T-helper 22 cell (primary cell): ENCODE measurements around the gene RTL10.

ENCODE experiments used
- DNase-seq: peaks from one replicate; pipeline ENCODE4 v3.0.0-alpha.2; 2020; ENCODE audit warnings: low read depth

RTL10 gene

DNA sequence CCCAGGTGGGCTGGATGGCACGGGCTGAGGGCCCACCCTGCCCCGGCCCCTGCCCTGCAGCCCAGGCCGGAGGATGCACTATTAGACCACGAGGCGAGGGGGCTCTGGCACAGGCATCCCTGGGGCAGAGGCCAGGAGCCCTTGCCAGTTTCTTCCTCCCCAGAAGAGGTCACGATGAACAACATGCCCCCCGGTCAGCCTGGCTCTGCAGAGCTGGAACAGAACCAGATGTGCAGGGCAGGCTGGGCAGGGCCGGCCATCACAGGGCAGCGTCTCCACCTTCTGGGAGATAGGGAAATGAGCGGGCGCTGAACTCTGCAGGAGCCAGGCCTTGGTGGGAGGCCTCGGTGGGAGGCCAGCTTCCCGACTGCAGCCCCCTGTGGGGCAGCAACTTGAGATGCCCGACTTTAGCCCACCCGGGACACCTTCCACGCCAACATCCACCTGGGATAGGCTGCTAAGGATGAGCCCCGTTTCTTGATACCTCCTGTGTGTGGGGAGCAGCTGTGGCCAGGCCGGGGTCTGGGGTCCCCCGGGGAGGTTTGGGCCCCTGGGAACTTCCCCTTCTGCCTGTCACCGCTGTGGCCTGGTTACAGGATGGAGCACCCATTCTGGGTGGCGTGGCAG, 21.8 kb upstream of the RTL10 start:
- no peak for DNase-seq

DNA sequence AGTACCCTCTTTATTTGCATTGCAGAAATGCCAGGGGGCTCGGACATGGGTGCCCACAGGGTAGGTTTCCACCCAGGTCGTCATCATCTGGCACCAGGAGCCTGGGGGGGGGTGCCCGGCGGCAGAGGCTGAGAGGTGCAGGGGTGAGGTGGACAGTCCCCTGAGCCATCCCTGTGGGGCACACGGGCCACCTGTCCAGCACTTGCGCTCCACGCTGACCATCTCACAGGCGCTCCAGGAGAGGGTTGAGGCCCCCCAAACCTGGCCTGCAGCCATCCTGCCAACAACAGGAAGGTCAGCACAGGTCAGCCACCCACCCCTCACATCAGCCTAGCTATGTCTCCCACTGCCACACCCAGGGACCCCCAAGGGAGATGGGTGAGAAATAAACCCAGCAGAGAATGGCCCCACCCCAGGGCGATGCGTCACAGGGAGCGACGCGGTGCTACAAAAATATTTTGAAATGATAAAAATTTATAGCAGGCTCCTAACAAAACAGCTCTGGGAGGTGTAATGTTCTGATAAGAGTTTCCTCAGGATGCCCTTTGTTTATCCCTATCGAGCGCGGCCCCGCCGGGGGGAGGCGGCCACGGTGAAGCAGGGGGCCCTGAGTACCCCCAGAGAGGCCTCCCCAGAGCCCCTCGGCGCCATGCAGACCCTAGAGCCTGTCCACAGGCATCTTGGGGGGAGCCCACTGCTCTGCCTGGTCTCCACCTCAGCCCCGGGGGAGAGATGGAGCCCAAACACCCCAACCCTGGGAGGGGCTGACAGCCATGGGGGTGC, 21.0 kb upstream of the RTL10 start:
- no peak for DNase-seq

DNA sequence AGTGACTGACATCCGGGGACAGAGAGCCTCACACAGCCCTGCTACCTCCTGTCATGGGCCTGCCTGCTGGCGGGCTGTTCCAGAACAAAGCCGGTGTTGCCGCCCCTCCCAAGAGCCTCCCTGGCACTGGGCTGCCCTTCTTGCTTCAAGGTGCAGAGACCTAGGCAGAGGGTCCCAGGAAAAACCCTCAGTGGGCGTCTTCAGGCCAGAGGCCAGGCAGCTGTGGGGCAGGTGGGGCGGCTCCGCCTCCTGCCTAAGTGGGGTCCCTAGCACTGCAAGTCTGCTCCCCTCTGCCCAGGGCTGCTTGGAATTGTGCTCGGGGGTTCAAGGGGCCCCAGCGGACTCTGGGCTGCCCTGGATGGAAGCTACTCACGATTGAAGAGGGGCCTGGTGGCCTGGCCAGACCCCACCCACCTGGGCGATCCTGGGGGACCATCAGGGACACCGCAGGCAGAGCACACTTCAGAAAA, 20.4 kb upstream of the RTL10 start:
- no peak for DNase-seq

DNA sequence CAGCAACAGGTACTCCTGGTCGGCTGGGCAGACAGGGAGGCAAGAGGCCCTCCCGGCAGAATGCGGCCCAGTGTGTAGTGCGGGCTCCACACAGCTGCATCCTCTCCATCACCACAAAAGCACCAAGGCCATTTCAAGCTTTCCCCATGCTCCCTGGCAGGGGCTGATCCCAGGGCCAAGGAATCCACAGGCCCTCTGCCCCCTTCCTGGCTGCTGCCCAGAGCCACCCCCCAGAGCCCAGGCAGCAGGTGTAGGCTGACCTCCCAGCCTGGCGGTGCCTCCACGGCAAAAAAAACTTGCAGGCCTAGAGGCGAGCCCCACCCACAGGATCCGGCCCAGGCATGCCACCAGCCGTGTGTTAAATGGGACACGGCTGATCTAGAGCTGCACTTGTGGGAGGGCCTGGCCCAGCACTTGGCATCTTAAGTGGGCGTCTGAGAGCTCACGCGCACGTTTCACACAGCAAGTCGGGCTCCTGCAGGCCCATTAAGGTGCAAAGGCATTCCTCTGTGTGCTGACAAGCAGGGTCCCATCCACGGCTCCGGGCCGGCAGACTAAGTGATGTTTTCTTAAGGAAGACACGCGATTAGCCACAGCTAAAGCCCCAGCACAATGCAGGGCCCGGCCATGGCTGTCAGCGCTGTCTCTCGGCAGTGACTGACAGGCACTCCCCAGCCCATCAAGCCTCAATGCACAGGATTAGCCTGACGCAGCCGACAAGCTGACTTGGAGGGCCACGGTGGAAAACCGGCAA, 19.8 kb upstream of the RTL10 start:
- no peak for DNase-seq

DNA sequence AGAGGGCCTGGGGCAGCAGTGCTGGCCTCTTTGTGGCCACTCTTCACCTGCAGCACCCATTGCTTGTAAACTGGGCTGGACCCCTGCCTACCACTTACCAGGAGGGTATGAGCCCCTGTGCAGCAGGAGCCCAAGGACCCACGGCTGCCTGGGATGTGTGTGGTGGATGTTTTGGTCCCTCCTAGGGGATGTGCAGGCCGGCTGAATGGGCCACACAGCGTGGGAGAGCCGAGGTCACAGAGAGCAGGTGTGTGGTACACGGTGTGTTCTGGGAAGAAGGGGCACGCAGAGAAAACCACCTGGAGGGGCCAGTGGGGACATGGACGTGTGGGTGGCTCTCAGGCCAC, 19.3 kb upstream of the RTL10 start:
- no peak for DNase-seq

DNA sequence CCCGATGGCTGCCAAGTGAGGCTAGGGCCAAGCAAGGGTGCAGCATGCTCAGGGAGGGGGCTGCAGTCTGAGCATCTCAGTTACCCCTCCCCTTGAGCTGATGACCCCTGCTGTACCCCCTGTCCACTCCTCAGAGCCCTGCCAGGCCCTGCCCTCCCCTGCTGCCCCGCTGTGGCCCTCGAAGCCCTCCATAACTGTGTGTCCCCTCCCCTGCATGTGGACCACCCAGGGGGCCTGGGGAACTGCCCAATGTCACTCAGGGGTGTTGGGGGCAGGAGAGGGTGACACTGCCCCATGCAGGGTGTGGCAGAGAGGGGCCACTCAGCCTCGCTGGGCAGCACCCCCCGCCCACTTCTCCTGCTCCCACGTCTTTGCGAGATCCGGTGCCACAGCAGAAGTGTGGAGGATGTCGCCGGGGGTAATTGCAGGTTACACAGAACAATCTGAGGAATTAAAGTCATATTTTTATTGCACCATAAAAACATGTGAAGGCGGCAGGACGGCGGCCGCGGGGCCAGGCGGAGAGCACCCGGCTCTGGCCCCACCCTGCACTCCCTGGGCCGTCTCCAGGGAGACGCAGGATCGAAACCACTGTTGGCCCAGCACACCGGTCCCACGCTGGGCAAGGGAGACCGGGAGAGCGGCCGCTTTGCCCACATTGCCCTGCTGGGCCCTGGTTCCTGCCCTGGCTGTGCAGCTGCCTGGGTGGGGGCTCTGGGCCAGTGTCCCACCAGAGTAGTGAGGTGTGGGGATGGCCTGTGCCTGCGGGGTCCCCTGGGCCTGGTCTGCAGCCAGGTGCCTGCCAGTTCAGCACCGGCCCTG, 18.7 kb upstream of the RTL10 start:
- no peak for DNase-seq

DNA sequence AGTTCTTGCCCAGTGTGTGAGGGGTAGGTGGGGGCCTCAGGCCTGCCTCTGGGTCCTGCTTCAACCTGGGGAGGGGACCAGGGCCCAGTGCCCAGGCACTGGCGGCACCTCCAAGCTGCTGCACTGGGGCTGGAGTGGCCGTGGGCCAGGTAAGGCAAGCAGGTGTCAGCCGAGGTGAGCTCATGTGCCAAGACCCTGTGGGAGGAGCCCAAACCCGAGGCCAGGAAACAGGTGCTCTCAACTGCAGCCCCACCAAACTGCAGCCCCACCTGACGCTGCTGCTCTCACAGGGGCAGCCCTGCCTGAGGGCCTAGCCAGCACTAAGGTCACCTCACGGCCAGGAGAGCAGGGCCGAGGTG, 18.1 kb upstream of the RTL10 start:
- no peak for DNase-seq

DNA sequence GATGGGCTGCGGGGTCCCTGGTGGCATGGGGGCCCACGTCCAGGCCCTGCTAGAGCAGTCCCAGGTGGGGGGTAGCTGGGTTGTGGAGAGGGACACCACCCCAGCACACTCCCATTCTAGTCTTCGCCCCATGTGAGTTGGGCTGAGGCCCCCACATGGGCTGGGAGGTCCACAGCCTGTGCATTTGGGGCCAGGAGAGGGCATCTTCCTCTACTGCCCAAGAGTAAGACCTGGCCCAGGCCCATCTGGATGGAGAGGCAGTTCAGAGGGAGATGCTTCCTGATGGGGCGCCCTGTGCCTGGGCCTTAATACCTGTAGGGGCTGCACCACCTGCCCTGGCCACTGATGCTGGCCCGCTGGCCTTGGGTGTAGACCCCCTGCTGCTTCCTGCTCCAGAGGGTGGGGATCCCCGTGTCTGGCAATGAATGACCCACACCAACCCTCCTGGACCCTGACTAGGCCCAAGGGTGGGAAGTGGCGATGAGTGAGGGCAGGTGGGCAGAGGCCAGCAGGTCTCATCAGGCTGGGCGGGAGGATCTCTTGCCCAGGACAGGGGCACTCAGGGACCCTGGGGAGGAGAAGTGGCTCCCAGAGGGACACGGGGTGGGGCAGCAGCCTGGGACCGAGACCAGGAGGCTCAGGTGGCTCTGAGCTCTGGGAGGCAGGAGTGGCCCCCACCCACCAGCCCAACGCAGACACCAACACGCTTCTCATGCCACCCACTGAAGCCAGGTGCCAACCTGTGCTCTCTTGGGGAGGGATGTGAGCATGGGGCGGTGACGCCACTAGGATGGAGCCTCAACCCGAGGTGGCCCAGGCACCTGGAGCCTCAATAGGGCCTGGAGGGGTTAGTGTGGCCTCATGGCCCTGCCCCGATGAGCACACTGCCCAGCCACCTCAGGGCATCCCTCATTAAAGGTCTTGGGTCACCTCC, 17.4 kb upstream of the RTL10 start:
- DNase-seq: no peak

DNA sequence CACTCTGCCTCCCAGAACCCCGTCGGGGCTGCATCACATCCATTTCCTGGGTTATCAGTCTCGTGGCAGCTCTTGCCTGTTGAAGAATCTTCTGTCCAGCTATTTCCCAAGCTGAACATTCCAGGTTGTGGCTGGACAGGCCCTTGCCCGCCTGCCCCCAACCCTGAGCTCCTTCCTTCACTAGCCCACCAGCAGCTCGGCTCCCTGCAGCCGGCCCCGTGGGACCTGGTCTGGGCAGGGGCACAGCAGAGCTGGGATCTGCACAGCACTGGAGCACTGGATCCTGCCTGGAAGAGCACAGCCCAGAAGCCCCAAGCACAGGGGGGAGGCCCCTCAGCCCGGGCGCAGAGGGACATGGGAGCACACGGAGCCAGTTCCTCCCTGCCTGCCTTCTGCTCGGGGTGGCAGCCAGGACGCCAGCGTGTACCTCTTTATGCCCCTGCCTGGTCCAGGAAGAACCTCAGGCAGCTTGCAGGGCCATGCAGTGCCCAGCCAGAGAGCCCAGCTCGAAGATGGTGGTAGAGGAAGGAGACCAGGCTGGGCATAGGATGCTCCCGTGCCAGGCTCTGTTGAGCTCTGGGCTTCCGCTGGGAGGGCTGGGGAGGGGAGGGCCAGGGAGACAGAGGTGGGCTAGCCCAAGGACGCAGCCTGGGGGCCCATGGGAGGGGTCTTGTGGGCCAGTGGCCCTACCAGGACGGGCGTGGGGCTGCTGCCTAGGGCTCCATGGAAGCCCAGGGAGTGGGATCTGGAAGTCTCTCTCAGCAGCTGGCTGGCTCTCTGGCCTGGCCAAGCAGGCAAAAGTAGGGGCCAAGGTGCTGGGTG, 16.6 kb upstream of the RTL10 start:
- no peak for DNase-seq

DNA sequence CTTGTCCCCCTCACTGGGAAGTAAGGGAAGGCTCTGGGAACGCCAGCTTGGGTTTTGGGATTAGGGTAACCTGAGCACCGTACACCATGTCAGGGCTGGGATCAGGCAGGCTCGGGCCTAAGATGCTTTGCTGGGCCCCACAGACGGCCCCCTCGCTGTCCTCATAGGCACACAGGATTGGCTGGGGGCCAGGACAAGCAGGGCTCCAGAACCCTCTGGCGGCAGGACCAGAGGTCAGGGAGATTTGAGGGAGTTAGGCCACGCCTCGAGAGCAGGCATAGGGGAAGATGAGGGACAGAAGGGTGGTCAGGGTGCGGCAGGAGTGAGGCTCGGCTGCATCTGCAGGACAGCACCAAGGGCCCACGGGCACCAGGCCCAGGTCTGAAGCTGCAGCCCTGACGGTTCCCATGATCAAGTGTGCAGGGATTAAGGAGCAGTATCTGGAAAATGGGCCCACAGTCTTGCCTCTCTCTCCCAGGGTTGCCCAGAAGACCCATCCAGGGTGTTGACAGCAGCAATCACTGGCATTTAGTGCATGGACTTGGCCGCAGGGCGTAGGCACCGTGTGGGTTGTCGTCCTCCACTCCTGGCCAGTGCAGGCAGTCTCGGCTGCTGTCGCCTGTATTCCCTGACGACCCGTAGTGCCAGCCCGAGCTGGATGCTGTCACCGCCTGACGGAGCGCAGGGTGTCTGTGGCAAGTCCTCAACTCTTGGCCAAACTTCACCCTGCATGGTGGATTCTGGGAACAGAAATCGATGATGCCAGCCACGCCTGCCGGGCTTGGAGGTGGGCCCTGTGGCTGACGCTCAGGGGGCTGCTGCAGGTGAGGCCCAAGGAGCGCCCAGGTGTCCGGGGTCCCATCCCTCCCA, 15.7 kb upstream of the RTL10 start:
- DNase-seq: no peak

DNA sequence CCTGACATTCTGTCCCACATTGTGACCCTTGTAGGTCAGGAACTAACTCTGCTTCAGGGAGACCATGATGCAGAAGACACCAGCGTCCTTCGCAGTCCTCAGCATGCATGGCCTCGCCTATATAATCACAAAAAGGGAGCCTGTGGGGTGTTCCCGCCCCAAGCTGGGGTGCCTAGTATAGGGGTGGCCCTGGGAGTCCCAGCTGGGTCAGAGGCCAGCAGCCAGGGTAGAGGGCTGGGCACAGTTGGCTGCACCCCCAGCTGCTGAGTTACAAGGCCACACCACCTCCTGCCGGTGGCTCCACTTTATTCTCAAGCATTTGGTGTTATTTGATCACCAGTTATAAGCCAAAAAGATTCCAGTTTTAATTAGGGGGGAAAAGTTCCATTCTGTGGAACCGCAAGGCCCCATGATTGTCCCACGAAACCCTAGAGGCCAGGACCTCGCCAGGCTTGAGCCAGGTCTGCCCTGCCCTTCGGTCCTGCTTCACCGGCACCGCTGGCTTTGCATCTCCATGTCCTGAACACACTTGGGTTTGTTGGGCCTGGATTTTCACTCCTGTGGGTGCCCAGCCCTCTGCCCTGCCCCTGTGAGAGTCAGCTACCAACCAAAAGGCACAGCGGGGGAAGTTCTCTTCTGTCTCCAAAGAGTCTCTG, 15.0 kb upstream of the RTL10 start:
- no peak for DNase-seq

DNA sequence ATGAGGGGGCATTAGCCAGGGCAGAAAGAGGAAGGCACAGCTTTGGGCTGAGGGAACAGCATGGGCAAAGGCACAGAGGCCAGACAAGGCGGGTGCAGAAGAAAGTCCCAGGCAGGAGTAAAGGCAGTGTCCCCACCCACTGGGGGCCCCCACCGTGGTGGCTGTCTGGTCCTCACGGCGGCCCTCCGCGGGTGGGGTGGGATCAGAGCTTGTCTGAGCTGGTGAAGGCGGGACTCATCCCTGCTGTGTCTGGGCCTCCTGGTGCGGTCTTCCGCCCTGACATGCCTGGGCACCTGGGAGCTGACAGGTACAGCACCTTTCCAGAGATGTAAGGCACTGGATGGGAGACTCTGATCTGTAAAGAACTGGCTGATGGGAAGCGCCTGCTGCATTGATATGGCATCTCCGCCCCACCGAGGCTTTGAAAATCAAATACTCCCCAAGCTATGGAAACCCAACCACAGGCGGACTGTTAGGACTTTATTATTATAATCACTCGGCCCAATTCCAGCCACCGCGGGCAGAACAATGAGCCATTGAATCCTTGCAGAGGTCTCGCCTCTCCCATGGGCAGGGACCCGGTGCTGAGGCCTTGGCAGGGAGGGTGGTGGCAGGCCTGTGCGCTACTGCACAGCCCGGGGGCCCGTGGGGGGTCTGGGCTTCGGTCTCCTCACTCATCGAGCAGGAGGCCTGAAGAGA, 14.2 kb upstream of the RTL10 start:
- DNase-seq: no peak

DNA sequence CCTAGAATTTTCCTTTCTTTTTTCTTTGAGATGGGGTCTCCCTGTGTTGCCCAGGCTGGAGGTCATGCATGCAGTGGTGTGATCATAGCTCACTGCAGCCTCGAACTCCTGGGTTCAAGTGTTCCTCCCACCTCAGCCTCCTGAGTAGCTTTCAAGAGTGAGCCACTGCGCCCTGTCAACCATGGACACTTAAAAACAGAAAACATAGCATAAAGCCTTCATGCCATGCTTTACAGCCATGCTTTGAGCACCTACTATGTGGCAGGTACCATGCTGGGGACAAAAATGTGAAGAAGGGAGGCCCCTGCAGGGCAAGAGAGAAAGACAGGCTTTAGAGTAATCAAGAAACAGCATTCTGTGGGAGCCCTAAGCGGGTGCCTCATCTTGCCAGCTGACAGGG, 13.7 kb upstream of the RTL10 start:
- no peak for DNase-seq

DNA sequence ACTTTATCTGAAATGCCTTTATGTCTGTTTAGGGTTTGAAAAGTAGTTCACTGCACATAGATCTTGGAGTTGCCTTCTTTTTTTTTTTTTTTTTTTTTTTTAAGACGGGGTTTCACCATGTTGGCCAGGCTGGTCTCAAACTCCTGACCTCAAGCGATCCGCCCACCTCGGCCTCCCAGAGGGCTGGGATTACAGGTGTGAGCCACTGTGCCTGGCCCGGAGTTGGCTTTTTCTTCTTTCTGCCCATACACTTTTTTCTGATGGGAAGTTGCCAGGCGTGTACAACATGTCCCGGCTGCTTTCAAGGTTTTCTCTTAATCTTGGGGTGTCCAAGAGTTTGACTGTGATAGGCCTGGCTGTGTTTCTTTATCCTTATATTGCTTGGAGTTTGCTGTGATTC, 12.9 kb upstream of the RTL10 start:
- DNase-seq: no peak

DNA sequence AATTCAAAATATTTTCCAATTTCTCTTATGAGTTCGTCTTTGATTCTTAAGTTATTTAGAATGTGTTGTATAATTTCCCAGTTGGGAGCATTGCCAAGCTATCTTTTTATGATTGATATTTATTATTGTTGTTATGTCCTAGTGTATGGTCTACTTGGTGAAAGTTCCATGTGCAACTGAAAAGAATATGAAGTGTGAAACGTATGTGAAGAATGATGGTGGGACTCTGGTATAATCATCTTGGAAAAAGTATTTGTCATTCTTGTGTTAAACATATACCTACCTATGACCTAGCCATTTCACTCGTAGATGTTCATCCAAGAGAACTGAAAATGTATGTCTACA, 12.0 kb upstream of the RTL10 start:
- no peak for DNase-seq

DNA sequence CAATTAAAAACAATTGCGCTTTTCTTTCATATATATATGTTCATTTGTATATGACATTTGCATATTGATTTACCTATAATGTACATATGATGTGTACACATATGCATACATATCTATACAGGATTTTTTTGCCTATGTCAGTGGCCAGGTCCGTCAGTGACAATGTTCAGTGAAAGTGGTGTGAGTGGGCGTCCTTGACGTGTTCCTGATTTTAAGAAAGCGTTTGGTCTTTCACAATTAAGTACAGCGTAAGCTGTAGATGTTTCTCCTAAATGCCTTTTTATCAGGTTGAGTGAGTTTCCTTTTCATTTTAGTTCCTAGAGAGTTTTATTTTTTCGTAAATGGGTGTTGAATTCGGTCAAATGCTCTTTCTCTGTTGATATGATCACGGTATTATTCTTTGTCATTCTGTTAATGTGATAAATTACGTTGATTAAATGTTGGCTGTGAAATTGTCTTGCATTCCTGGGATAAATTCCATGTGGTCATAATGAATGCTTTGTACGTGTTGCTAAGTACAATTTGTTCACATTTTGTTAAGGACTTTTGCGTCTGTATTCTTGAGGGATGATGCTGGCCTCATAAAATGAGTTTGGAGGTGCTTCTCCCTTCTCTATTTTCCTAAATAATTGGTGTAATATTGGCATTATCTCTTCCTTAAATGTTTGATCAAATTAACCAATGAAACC, 10.6 kb upstream of the RTL10 start:
- no peak for DNase-seq

DNA sequence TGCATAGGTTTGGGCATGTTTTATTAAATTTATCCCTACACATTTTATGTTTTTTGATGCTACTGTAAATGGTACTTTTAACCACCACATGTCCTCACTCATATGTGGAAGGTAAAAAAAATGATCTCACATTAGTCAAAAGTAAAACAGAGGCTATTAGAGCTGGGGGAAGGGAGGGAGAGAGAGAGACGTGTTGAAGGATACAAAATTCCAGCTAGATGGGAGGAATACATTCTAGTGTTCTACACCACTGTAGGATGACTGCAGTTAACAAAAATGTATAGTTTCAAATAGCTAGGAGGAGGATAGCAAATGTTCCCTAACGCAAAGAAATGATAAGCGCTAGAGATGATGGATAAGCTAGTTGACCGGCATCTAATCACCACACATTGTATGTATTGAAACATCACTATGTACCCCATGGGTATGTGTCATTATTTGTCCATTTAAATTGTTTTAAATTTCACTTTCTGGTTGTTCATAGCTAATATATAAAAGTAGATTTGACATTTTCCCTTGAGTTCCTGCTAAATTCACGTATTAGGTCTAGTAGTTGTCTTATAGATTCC, 9.9 kb upstream of the RTL10 start:
- no peak for DNase-seq
